ENCODE data around the gene FLYWCH2.

- TF ChIP-seq, protein P1, sequence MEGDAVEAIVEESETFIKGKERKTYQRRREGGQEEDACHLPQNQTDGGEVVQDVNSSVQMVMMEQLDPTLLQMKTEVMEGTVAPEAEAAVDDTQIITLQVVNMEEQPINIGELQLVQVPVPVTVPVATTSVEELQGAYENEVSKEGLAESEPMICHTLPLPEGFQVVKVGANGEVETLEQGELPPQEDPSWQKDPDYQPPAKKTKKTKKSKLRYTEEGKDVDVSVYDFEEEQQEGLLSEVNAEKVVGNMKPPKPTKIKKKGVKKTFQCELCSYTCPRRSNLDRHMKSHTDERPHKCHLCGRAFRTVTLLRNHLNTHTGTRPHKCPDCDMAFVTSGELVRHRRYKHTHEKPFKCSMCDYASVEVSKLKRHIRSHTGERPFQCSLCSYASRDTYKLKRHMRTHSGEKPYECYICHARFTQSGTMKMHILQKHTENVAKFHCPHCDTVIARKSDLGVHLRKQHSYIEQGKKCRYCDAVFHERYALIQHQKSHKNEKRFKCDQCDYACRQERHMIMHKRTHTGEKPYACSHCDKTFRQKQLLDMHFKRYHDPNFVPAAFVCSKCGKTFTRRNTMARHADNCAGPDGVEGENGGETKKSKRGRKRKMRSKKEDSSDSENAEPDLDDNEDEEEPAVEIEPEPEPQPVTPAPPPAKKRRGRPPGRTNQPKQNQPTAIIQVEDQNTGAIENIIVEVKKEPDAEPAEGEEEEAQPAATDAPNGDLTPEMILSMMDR (IDR thresholded peaks at IDR 0.05; ENCODE audit: extremely low read depth in 1 of 2, insufficient read depth in 1 of 2, low read depth in 1 of 2, low read length in 2 of 2) = no peak
- TF ChIP-seq EZH2 (IDR thresholded peaks at IDR 0.05; ENCODE audit: borderline replicate concordance, low read depth, low read length, severe bottlenecking) (no peak), FOS (IDR thresholded peaks at IDR 0.05; ENCODE audit: borderline replicate concordance, insufficient read depth, low read length) (no peak), JUN (IDR thresholded peaks at IDR 0.05; ENCODE audit: borderline replicate concordance, insufficient read depth, insufficient read length, low read depth) (no peak)
These were observed 1.0 kb downstream of the FLYWCH2 start for GRCh38 chr16:2884041-2884451.

Measured in endothelial cell of umbilical vein (primary cell).